Hindlimb muscle (tissue), 1 donor: ENCODE measurements around the gene USF1. TPM values are rescaled to one million over a fixed set of nuclear protein-coding genes. Genes with fewer than 3 reads are reported as not detected.

Experiments
- polyA plus RNA-seq: library from polyadenylated mRNA; unstranded; fragments of 120-200 nt; gene quantifications from one replicate; pipeline ENCODE4 v1.2.1, GENCODE V29; 2013; ENCODE audit not compliant: insufficient read length

USF1 gene
- polyA plus RNA-seq, 1 donor = 34.8 TPM

Other genes with a start within 250 kb of the USF1 start
- 0.34 TPM for gene LY9, start 249.8 kb downstream of the USF1 start, polyA plus RNA-seq
- gene CD244, start 183.1 kb downstream of the USF1 start, polyA plus RNA-seq = 0.14 TPM
- gene ITLN1, start 160.8 kb downstream of the USF1 start, polyA plus RNA-seq = not detected
- gene ITLN2, start 91.2 kb downstream of the USF1 start, polyA plus RNA-seq = not detected
- 12.4 TPM for gene F11R, start 24.8 kb downstream of the USF1 start, polyA plus RNA-seq
- gene TSTD1, start 7.0 kb downstream of the USF1 start, polyA plus RNA-seq = 30.0 TPM
- 4.7 TPM for gene ARHGAP30, start 23.9 kb upstream of the USF1 start, polyA plus RNA-seq
- gene NECTIN4, start 43.6 kb upstream of the USF1 start, polyA plus RNA-seq = 0.43 TPM
- 0.86 TPM for gene KLHDC9, start 52.4 kb upstream of the USF1 start, polyA plus RNA-seq
- 66.3 TPM for gene PFDN2, start 72.1 kb upstream of the USF1 start, polyA plus RNA-seq
- 30.9 TPM for gene NIT1, start 72.1 kb upstream of the USF1 start, polyA plus RNA-seq
- gene DEDD, start 86.7 kb upstream of the USF1 start, polyA plus RNA-seq = 43.2 TPM
- 91.5 TPM for gene UFC1, start 108.0 kb upstream of the USF1 start, polyA plus RNA-seq
- 28.6 TPM for gene USP21, start 113.5 kb upstream of the USF1 start, polyA plus RNA-seq
- gene PPOX, start 120.4 kb upstream of the USF1 start, polyA plus RNA-seq = 23.5 TPM
- gene B4GALT3, start 131.5 kb upstream of the USF1 start, polyA plus RNA-seq = 26.6 TPM
- gene ADAMTS4, start 153.1 kb upstream of the USF1 start, polyA plus RNA-seq = 11.2 TPM
- gene NDUFS2, start 156.4 kb upstream of the USF1 start, polyA plus RNA-seq = 144 TPM
- gene FCER1G, start 169.3 kb upstream of the USF1 start, polyA plus RNA-seq = 21.4 TPM
- not detected for gene APOA2, start 177.7 kb upstream of the USF1 start, polyA plus RNA-seq
- gene TOMM40L, start 180.1 kb upstream of the USF1 start, polyA plus RNA-seq = 9.0 TPM
- gene NR1I3, start 192.2 kb upstream of the USF1 start, polyA plus RNA-seq = 1.1 TPM
- gene PCP4L1, start 212.8 kb upstream of the USF1 start, polyA plus RNA-seq = 0.23 TPM